ENCODE measurements around the gene RAP2C.

RAP2C gene

DNA sequence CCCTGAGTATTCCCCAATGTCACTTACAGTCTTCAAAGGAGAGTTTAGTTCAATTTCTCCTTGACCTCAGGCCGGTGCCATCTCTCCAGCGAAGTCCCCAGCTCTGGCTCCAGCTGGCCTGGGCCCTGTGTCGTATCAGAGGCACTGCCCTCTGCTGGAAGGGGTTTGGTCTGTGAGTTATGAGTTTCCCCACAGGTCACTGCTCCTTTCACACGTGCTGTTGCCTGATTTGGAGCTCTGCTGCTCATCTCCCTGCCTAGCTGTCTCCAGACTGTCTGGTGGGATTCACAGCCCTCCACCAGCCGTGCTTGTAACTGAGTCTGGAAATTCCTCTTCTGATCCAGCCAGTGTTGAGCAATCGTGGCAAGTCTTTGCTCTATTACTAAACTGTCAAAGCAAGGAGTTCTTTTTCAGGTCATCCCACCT, at the start of gene RAP2C:
Gene RAP2C (minus strand): TSS at position 105 of the 426 bp plus-strand sequence. CDS start 2,179 bp downstream, outside the sequence.
- DNase-seq (ENCODE audit: low read depth, low spot score), result peak; percentile 23

DNA sequence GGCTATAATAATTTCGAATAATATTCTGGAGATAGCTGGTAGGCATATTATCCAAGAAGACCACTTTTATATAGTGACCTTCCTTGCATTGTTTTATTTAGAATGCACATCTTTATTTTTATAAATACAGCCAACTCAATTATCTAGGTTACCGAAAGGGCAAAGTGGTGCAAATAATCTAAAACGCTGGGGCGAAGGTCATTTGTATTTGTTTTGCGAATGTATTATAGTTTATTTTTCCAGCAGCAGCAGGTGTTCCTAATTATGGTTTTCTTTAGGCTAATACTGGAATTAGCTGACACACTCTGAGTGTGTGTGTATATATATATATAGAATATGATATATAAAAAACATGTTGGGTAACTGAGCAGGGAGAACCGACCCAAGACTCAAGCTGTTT, 48.1 kb upstream of the RAP2C start:
- no peak for DNase-seq (ENCODE audit: low read depth, low spot score)

DNA sequence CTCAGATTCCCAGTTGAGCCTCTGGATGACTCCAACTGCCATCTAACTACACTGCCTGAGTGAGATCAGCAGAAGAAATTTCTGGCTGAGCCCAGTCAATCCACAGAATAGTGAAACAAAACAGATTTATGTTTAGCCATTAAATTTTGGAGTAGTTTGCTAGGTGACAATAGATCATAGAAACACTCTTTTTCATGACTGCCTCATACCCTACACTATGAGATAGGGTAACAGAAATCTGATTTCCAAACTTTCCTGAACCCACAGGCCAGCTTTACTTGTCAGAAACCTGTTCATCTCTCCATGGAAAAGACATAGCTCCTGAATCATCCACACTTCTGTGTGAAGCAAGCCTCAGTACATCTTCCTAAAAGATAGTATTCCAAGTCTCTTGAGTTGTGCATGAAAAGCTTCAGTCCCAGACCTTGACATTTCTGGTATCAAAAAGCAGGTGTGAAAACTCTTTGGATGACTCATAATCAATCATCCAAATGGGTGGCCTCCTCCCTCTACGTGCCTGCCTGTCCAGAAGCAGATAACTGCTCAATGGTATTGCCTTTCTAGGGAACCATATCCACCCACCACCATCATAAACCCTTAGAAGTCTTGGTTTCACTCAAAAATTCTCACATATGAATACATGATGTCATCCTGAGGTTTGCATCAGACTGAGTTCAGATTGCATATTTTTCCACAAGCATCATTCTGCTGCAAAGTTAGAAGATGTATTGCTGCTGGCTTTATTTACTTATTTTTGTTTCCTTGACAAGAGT, 47.5 kb upstream of the RAP2C start:
- no peak for DNase-seq (ENCODE audit: low read depth, low spot score)

DNA sequence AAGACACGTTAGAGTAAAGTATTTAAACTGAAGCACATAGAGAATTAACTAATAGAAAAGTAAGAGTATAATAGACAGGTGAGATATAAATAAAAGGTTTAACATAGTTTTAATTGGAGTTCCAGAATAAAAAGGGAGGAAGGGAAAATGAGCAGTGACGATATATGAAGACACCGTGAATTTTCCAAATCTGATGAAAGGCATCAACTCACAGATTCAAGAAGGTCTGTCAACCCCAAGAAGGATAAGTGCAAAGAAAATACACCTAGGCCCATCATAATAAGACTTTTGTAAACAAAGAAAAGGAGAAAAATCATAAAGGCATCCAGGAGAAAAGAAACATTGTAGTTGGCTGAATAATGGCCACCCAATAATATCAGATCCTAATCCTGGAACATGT, 43.9 kb upstream of the RAP2C start:
- DNase-seq (ENCODE audit: low read depth, low spot score), result no peak

DNA sequence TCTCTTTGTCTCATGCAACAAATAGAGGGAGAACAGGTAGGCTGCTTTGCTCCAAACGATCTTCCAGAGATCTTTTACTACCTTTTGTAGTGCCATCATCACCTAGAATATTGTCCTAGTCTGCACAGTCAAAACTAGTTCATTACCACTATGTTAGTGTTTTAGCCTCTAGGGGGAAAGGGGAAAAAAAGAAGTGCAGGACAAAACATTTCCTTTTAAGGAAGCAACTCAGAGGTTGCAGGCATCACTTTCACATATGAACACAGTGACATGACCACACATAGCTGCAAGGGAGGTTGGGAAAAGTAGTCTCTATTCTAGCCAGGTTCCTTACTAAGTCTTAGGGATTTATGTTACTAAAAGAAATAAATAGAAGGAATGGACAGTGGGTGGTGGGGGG, 39.3 kb upstream of the RAP2C start:
- DNase-seq (ENCODE audit: low read depth, low spot score), result no peak

DNA sequence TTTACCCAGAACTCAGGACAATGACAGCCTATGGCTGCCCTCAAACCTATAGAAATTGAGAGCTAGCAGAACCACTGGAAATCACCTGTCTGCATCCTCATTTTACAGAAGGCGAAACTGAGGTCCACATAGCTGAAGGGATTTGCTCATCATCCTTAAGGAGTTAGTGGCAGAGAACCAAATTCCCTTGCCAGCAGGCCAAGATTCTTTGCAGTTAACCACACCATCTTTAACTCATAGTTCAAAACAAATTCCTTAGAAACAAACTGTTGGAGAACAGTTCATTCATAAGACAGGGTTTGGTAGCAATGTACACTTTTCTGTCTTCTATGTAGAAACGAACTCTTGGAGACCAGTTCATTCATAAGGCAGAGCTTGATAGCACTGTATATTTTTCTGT, 37.9 kb upstream of the RAP2C start:
- no peak for DNase-seq (ENCODE audit: low read depth, low spot score)

DNA sequence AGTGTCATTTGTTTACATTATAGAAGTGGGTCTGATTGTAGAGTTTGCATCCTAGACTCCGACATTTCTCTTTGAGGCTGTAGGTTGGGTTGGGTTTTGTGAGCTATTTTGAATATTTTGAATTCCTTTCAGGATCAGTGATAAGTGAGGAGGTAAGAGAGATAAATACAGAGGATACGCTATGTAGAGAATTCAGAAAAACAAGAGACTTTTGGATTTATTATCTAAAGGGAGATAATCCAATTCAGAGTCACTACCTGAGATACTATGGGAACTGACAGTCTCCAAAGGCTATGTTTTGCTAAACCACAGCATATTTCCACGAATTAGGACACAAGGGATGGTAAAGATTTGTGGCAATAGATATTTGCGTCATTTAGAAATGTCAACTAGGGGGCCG, 16.9 kb upstream of the RAP2C start:
- DNase-seq (ENCODE audit: low read depth, low spot score), result no peak

DNA sequence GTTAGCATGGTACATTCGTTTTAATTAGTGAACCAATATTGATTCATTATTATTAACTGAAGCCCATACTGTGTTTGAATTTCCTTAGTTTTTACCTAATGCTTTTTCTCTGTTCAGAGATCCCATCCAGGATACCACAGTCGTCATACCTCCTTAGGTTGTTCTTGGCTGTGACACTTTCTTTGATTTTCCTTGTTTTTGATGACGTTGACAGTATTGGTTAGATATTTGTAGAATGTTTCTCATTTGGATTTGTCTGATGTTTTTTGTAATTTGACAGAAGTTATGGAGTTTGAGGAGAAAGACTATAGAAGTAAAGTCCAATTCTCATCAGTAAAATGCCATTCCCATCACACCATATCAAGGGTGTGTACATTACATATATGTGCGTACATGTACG, 16.2 kb upstream of the RAP2C start:
- no peak for DNase-seq (ENCODE audit: low read depth, low spot score)

DNA sequence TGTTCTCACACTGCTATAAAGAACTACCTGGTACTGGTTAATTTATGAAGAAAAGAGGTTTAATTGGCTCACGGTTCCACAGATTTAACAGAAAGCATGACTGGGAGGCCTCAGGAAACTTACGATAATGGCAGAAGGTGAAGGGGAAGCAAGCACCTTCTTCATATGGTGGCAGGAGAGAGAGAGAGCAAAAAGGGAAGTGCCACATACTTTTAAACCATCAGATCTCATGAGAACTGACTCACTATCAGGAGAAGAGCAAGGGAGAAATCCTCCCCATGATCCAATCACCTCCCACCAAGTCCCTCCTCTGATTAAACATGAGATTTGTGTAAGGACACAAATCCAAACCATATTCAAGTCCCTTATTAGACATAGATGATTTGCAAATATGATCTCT, 12.3 kb upstream of the RAP2C start:
- DNase-seq (ENCODE audit: low read depth, low spot score), result no peak

DNA sequence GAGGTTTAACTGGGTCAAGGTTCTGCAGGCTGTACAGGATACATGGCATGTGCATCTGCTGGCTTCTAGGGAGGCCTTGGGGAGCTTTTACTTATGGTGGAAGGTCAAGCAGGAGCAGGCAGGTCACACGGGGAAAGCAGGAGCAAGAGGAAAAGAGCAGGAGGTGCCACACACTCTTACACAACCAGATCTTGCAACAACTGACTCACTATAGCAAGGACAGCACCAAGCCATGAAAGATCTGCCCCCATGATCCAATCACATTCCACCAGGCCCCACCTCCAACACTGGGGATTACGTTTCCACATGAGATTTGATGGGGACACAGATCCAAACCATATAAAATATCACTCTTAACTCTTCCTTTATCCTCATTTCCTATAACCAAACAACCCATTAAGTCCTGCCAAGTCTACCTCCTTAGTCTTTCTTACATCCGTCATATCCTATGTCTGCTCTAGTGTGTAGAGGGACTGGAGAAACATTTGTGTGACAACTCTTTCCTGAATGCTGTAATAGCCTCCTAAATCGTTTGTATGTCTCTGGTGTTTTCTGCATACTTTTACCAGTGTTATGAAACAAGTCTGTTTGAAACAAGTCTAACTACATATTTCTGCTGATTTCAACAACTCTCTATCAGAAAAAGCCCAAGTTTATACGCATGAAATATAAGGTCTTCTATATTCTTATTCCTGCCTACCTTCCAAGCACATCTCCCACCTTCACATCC, 8.3 kb upstream of the RAP2C start:
- no peak for DNase-seq (ENCODE audit: low read depth, low spot score)

DNA sequence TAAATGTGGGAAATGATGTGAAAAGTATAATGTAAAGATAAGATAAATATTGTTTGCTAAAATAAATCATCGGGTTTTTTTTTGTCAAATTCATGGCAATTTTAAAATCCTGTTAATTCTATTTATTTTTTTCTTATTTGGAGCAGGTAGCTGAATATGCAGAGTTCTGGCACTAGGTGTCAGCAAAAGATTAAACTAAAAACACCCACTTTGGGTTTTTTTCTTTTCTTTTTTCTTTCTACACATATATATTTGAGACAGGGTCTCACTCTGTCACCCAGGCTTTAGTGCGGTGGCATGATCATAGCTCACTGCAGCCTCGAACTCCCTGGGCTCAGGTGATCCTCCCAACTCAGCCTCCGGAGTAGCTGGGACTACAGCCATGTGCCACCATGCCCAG, 6.9 kb upstream of the RAP2C start:
- DNase-seq (ENCODE audit: low read depth, low spot score), result no peak

DNA sequence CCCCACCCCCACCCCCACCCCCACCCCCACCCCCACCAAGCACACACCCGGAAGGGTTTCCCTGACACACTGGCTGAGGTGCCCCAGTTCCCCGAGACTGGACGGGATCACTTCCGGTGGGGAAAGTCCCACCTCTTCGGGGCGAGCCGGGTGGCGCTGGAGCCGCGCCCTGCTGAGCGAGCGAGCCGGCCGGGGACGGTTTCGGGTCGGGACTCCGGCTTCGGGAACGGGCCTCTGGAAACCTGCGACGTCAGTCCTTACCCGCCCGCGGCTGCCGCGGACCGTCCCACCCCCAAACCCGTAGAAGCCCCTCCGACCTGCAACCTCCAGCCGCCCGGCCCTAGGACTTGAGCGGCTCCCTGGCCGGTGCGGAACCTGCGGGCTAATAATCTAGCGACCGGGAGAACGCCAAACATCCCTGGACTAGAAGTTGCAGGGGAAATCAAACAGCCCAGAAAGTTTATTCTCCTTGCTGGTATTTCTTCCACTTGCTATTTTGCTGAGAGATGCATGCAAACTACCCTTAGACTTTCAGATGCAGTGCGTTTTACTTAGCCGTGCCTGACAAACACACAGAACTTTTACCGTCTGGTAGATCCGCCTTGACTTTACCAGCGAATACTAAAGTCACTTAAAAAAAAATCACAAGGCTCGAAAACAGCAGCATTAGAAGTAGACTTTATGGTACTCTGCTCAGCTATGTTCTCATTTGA, 991 bp downstream of the RAP2C start:
- peak; percentile 65 for DNase-seq (ENCODE audit: low read depth, low spot score)

DNA sequence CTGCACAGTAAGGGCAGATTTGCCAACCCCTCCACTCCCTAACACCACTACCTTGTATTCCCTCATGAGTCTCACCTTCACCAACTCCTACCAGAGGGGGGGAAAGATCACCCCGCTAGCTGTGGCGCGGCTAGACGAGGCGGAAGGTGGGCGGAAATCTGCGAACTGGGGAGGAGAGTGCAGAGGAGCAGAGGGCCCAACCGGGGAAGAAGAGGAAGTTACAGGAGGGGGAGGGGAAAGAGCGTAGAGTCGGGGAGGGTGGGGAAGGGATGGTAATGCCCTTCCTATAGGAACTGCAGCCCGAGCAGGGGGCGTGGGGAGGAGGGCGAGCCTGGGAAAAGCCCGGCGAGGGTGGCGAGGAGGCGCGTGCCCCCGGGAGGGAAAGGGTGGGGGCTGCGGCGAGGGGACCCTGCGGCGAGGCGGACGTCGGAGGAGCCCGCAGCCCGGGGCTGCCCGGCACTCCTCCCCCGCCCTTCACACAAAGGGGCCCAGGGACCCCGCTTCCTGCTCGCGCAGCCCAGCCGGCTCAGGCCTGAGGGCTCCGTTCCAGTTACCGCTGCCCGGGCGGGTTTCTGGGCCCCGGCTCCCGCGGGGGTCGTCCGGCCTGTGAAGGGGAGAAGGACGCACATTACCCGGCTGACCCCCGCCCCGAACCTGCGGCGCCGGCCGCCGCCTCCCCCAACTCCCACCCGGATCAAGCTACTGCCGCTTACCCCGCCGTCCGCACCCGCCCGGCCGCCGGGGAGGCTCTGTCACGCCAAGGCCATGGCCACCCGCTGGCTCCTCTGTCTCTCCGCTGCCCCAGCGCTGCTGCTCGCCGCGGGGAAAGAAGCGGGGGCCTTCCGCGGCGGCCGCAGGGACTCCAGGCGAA, 1.8 kb downstream of the RAP2C start:
- peak; percentile 50 for DNase-seq (ENCODE audit: low read depth, low spot score)

DNA sequence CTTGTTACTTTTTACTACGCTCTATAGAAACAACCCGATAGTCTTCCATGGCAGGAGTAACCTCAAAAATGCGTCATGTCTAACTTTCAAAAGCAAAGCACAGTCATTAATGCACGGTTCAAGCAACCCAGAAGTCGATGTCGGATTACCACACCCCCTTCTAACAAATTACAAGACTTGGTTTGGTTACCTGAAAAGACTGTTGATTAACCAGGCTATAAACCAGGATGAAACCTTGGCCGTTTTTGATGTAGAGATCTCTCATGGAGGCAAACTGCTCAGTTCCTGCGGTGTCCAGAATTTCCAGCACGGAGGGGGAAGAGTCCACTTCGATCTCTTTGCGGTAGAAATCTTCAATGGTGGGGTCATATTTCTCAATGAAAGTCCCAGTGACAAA, 2.4 kb downstream of the RAP2C start:
- peak; percentile 1 for DNase-seq (ENCODE audit: low read depth, low spot score)

DNA sequence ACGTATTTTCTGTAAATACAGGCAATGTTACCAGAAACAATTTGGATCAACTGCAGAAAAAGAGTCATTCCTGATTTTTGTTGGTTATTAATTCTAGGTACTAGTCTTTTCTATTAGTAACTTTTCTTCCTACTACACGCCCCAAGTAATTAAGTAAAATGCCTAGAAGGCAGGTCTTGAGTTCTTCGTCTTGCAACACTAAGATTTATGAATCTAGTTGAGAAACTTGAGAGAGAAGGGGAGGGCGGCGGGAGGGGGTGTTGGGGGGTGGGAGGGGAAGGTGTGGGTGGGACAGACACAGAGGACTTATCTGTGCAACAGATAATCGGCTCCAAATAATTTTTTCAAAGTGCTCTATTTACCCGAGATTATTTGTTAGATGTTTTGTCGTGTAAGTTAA, 3.0 kb downstream of the RAP2C start:
- DNase-seq (ENCODE audit: low read depth, low spot score), result no peak

DNA sequence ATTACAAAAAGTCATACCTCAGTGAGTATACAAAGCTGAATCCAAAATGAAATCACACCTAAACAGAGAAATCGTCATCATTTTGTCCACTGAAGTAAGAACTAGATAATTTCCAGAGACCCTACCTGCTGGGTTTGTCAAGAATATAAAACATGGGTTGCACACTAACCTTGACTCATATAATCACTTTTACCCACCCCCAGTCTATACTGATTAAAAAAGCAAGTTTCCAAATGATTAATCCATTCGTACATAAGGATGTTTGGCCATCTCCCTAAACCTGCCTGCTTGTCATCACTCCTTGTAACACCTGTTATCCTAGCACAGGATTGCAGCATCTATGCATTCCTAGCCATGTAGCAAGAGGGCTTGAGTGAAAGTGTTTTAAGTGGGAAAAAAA, 4.7 kb downstream of the RAP2C start:
- DNase-seq (ENCODE audit: low read depth, low spot score), result no peak

DNA sequence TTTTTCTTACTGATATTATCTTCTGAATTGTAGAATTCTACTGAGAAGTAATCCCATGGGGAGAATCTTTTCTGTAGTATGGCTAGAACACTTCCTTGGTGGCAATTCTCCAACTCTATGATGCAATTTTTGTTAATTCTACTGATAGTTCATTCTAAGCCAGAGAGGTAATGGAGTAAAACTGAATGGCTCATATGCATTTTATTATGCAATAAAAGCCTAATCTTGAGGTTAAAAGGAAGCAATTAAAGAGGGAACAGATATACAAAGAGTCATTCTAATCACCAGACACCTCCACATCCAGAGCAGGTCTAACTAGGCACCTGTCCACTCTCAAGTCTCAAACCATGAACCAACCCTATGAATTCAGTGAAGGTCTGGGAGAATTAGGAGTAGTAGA, 9.7 kb downstream of the RAP2C start:
- no peak for DNase-seq (ENCODE audit: low read depth, low spot score)

DNA sequence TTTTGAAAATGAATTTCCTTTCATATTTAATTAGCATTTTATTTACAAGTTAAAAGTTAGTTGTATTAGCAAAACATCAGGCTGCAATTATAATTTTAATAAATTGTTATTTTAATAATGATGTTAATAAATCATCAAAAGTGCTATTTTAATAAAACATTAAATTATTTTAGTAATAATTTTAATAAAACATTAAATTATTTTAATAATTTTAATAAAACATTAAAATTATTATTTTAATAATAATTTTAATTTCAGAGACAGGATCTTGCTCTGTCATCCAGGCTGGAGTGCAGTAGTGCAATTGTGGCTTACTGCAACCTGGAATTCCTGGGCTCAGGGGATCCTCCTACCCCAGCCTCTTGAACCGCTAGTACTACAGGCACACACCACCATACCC, 10.8 kb downstream of the RAP2C start:
- no peak for DNase-seq (ENCODE audit: low read depth, low spot score)

DNA sequence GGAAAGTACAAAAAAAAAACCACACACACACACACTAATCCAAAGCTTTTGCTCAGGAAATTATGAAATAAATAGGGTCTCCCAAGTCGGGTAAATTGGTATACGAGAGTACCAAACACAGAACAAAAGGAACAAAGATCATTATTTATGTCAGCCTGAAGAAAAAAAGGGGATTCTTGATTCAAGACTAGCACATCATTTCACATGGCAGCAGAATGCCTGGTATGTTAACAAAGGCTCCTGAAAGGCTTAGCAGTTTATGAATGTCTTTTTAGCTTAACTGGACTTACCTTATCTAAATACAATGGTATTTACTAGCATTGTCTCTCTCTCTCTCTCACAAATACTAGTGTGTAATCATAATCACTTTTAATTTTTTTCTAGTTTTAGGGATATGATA, 11.3 kb downstream of the RAP2C start:
- no peak for DNase-seq (ENCODE audit: low read depth, low spot score)

DNA sequence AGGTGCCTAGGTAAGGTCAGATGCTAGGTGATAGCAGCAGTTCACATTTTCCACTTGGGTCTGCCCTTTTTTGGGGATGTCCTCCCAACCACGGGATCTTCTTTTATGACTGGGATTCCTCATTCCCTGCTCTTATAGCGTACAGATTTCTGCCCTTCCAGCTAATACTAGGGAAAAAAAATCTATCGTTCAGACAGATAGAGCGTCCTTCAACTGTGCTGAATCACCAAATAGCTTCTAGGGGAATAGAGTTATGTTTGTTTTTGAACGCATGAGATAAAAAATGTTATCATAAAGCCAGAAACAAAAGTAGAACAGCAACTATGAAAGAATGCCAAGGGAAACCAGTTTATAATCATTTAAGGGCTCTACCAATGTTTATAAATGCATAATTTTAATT, 13.0 kb downstream of the RAP2C start:
- DNase-seq (ENCODE audit: low read depth, low spot score), result no peak

DNA sequence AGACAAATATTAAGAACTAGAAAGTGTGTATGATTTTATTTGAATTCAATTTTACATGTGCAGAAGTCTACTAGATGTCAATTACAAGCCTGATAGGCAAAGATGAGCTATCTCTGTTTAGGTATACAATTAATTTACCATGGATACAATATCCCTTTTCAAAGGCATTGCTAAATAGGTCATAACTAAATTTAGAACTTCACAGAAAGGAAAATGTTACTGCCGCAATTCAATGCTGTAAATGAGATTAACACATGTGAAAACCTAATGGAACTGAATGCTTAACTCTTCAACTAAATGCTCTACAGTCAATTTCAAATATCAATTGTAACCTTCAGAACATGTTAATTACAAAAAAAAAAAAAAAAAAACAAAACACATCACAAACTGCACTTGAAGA, 14.6 kb downstream of the RAP2C start:
- no peak for DNase-seq (ENCODE audit: low read depth, low spot score)

DNA sequence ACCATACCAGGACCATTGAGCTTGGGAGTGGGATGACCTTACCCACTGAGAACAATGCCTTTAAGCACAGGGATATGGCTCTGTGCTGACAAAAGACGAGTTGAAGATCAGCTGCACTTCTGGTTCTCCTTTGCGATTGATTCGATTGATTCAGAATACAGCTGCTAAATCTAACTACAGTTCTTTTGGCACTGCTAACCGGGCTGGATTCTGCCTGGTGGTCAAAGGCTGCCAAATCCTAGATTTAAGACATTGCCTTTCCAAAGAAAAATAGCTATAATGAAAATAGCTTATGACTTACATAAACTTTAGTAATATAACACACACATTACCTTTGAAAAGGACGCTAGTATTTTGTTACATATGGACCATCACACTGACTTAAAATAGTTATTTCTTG, 18.3 kb downstream of the RAP2C start:
- DNase-seq (ENCODE audit: low read depth, low spot score), result no peak
